Stimulated activated CD8-positive, alpha-beta memory T cell treated with anti-CD3 and anti-CD28 coated beads, Interleukin-7, amount 100 ng/mL, for 24 hours (primary cell): Measurements from ENCODE around the gene TXNDC12.

Experiments used
- DNase-seq: peaks from one replicate; pipeline ENCODE4 v3.0.0-alpha.2; 2020; ENCODE audit warnings: low read depth

TXNDC12 gene

DNA sequence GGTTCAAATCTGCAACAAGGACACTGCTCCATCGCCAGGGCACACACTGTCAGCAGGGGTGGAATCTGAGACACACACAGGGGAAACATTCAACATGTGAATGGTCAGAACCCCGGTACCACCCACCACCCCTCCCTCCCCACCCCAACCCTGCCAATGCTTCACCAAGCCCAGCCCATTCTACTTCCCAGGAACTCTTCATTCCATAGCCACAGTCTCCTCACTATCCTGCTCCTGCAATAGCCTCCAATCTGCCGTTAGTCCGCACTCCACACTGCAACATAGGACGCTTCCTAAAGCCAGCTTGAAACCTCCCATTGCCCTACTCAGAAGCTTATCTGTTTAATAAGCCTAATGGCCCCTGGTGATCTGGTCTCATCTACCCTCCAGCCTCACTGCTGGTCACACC, 57.0 kb downstream of the TXNDC12 start:
- DNase-seq = no peak

DNA sequence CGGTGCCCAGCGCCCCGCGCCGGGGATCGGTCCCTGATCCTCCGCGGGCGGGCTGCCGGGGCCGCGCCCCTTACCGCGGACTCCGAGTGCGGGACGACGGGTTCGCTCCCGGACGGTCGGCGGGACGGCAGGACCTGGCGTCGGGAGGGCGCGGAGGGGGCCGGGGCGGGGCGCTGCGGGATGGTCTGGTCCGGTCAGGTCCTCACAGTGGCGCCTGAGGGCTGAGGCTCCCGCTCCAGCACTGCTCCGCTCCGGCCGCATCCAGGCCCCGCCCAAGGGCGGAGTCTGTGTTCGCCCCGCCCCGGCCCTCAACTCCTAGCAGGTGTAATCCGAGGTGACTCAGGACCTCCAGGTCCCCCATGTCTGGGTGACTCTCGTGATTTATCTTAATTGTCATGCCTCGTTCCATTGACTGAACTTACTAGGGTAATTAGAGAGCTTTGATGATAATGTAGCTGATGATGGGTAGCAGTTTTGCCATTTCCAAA, 64.5 kb downstream of the TXNDC12 start, which contains the start of gene RAB3B:
Gene RAB3B (minus strand): TSS at position 223 of the 488 bp plus-strand sequence. CDS start 13,583 bp downstream, outside the sequence.
- peak; percentile 66 for DNase-seq

DNA sequence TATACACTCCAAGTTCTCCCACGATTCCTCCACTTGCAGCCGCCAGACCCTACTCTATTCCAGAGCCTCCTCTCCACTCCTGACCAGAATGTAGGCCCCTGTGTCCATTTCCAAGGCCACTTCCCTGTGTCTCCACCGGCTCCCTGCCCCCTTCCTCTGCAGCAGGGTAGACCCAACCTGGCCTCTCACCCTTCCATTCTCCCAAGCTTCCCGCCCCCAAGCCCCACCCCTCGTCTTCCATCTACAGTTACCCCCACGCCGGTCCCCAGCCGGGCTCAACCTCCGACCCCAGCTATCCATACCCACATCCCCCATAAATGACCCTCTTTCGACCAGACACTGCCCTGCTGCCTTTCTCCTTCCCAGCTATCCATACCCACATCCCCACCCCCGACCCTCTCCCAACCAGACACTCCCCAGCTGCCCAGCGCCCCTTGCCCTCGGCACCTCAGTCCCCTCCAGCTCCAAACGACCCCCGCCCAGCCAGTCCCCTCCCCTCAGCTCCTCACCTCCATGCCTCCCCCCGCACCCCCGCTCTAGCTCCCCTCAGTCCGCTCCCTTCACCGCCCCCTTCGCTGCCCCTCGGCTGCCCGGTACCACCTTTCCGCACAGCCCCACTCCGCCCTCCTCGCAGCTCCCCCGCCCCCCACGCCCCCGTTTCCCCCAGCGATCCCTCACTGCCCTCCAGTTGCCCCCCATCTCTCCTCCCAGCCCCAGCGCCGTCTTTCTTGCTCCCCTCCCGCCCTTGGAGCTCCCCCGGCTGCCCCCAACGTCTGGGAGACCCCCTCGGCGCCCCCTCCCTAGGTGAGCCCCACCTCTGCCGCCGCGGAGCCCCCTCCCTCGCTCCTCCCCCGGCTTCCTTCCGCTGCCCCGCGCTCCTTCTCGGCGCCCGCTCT, 65.2 kb downstream of the TXNDC12 start:
- no peak for DNase-seq

DNA sequence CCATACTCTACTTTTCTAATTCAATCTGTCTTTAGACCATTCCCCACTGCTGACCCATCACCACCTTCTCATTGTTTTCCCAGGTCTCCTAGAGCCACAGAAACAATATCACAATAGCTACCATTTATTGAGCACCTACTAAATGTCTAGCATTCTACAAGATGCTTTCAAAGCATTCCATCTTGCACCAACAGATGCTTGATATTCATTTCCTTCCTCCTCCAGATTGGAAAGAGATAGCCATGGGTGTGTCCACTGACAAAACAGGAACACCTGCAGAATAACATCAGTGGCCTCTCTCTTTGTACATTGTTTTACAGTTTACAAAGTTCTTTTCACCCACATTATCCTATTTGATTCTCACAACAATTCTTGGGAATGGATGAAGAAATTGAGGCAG, 66.7 kb downstream of the TXNDC12 start:
- no peak for DNase-seq

DNA sequence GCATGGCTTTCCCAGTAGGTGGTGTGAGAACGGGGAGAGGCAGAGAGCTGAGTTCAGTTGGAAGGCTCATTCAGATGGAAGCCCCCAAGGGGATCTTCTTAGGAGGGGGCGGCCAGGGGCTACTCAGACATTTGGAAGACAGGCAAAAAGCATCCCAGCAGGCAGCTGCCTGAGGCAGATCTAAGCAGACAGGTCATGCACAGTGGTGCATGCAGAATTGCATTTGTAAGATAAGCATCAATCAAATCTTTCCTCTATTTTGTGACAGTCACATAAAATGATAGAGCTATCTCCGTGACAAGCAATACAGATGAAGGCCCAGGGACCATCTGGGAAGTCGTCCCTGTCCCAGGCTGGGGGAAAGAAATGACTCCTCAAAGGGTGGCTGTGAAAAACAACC, 68.3 kb downstream of the TXNDC12 start:
- DNase-seq = no peak

DNA sequence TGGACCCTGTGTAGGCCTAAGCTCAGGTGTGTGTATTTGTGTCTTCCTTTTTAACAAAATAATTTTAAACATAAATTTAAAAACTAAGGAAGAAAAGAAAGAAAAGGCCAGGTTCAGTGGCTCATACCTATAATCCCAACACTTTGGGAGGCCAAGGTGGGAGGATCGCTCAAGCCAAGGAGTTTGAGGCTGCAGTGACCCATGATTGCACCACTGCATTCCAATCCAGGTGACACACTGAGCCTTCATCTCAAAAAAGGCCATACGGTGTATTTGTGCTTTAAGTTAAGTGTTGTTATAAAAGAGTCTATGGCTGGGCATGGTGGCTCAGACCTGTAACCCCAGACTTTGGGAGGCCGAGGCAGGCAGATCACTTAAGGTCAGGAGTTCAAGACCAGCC, 72.8 kb downstream of the TXNDC12 start:
- no peak for DNase-seq

DNA sequence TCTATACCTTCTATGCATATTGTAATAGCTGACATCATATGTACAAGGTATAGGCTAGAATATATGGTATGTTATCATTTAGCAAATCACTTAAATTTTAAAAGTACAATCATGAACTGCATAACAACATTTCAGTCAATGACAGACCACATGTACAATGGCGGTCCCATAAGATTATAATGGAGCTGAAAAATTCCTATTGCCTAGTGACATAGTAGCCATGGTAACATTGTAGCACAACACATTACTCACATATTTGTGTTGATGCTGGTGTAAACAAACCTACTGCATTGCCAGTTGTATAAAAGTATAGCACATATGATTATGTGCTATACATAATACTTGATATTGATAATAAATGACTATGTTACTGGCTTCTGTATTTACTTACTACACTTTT, 73.4 kb downstream of the TXNDC12 start:
- no peak for DNase-seq

DNA sequence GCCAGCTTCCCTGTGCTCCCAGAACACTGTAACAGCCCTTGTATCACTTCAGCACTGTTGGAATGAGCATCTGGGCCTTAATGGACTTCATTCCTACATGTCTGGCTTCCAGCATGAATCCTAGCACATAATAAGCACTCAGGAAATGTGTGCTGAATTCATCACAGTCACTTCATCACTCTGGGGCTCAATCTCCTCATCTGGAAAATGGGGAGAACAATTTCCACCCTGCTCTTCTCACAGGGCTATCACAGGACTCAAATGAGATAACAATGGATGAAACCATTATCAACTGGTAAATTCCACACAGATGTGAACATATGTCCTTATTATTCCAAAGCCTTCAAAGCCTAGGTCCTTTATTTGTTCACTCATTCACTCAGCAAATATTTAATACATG, 76.9 kb downstream of the TXNDC12 start:
- DNase-seq = no peak

DNA sequence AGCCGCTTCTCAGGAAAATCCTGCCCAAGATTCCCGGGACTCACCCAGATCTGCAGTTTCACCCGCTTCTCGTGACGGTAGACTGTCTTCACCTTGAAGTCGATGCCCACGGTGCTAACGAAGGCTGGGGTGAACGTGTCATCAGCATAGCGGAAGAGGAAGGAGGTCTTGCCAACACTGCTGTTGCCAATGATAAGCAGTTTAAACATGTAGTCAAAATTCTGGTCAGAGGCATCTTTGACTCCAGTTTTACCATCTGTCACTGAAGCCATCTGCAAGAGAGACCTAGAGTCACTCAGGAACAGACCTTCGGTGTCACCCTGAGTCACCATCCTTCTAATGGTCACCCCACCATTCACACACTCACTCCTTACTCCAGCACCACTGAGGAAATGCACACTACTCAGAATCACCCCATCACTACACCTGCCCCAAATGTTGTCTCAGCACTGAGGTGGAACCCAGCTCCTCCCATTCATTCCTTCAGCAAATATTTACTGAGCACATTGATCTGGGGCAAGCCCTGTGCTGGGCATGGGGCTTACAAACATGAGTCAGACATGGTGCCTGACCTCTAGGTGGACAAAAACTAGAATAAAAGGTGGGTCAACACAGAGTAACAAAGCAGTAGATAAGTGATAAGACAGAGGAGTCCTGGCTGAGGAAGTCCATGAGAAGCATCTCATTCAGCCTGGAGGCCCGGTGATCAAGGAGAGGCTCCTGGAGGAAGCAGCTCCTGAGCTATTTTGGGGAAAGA, 78.0 kb downstream of the TXNDC12 start:
- DNase-seq = no peak

DNA sequence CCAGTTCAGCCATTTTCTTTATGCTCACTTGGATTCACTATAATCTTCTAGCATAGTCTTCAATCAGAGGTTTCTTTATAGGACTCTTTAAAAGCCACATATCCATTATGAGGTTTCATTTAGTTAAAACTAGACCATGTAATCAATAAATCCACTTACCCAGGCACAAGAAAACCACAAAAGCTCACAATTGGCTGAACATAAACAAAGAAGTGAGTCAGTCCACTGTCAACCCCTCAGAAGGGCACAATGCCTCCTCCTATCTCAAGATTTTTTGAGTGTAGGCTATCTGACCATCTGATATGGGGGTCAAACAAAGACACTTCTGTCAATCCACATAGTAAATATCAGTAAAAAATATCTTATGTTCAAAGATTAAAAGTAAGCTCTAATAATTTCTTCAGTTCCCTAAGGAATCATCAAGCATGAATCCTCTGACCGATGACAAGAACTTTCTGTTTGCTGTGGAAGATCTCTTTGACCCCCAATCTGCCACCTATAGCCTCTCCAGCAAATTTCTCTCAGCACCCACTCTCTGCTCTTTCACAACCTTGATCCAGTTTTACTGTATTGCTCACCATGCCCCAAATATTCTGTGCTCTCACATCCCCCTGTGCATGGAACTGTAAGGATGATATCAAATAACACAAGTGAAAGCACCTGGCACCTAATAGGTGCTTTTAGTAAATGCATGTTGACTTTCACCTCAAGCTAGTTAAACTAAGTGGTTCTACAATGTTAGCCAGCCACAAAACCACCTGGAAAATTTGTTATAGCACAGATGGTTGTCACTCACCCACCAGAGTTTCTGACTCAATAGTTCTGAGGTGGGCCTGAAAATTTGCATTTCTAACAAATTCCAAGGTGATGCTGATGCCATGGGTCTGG, 81.2 kb downstream of the TXNDC12 start:
- no peak for DNase-seq
